Left lung (tissue), 10 donors: ENCODE data around the gene GLYATL3. TPM values are rescaled to one million over a fixed set of nuclear protein-coding genes. Genes with fewer than 3 reads are reported as not detected.

Source experiments
- ATAC-seq: fragments of 200-7000 bp; cut with Tn5 transposase; one replicate; pipeline ENCODE4 v1.9.1; 2020; ENCODE audit warnings: moderate library complexity
- DNase-seq, 4 donors: peaks; one replicate each; pipeline ENCODE4 v3.0.0-alpha.2; 2013 to 2020
- H3K27ac ChIP-seq, 2 donors: fragments of 200-600 bp; sonication (generic) in 1 of 2; one replicate each; pipeline versions ENCODE4 v1.5.0 to v1.8.0; 2020 to 2021
- H3K27me3 ChIP-seq, 2 donors: fragments of 200-600 bp; sonication (generic) in 1 of 2; one replicate each; pipeline versions ENCODE4 v1.5.0 to v1.8.0; 2020 to 2021
- H3K36me3 ChIP-seq, 2 donors: fragments of 200-600 bp; sonication (generic) in 1 of 2; one replicate each; pipeline versions ENCODE4 v1.5.0 to v1.8.0; 2020 to 2021
- H3K4me1 ChIP-seq, 2 donors: fragments of 200-600 bp; one replicate each; pipeline ENCODE4 v1.8.0; 2021
- H3K4me3 ChIP-seq, 2 donors: fragments of 200-600 bp; sonication (generic) in 1 of 2; one replicate each; pipeline versions ENCODE4 v1.5.0 to v1.8.0; 2020 to 2021; ENCODE audit warnings: mild to moderate bottlenecking in 1 of 2
- H3K9me3 ChIP-seq, 2 donors: fragments of 200-600 bp; sonication (generic) in 1 of 2; one replicate each; pipeline versions ENCODE4 v1.5.0 to v1.8.0; 2020 to 2021
- CTCF ChIP-seq, 2 donors: fragments of 200-600 bp; sonication (generic) in 1 of 2; IDR thresholded peaks; one replicate each; pipeline versions ENCODE4 v1.5.0 to v1.8.0; 2021; ENCODE audit warnings: antibody characterized with exemption in 2 of 2
- intact Hi-C, 2 donors: fragments of 100-400 bp; cut with DNase I; formaldehyde crosslinking; loops; one replicate each; pipeline versions ENCODE4 v1.11.2 to v1.14.2; 2022
- polyA plus RNA-seq, 6 donors: library from polyadenylated mRNA; unstranded; fragments of 120-200 nt; gene quantifications; one replicate each; pipeline ENCODE4 v1.2.1, GENCODE V29; 2013; ENCODE audit not compliant: insufficient read length in 6 of 6
- total RNA-seq, 2 donors: library from RNA; stranded (reverse); fragmentation: NEBNext Ultra II Directional; extraction: Animal tissue kit (Norgen Biotek cat#: 25700); gene quantifications; one replicate each; pipeline ENCODE4 v1.2.1, GENCODE V29; 2021
- donor health status: DM: no; HTN: yes; CAD: no.
- donor health status: DM: no; HTN: no; CAD: no.

Gene GLYATL3
- total and polyA plus RNA-seq, 8 donors: not detected

- no peak for ATAC-seq
- no peak for TF ChIP-seq CTCF (IDR thresholded peaks at IDR 0.05)
- DNase-seq: no peak
- Histone ChIP-seq H3K27ac (no peak overlapping the region), H3K4me3 (no peak overlapping the region), H3K36me3 (no peaks in the 10 kb centered on the region), H3K27me3 (no peaks in the 10 kb centered on the region), H3K9me3 (no peaks in the 10 kb centered on the region), H3K4me1 (no peaks in the 10 kb centered on the region)
- intact Hi-C loops: no loop called here
These were observed 15.9 kb downstream of the GLYATL3 start for GRCh38 chr6:49515485-49516146.

GRCh38 chr6:49516147-49516505 lies 16.4 kb downstream of the GLYATL3 start:
- DNase-seq (no peak), ATAC-seq (no peak)
- intact Hi-C loops: no loop called here
- Histone ChIP-seq H3K36me3 (no peaks in the 10 kb centered on the region), H3K4me1 (no peaks in the 10 kb centered on the region), H3K9me3 (no peaks in the 10 kb centered on the region), H3K27me3 (no peaks in the 10 kb centered on the region), H3K4me3 (no peak overlapping the region), H3K27ac (no peak overlapping the region)
- TF ChIP-seq CTCF (IDR thresholded peaks at IDR 0.05): no peak

- ATAC-seq (no peak), DNase-seq (no peak)
- Histone ChIP-seq H3K4me1 (no peaks in the 10 kb centered on the region), H3K27ac (no peak overlapping the region), H3K9me3 (no peaks in the 10 kb centered on the region), H3K4me3 (no peak overlapping the region), H3K36me3 (no peaks in the 10 kb centered on the region), H3K27me3 (no peaks in the 10 kb centered on the region)
- intact Hi-C loops: no loop called here
- no peak for TF ChIP-seq CTCF (IDR thresholded peaks at IDR 0.05)
These were observed 18.2 kb downstream of the GLYATL3 start for GRCh38 chr6:49517919-49518318.

- intact Hi-C loops: no loop called here
- Histone ChIP-seq H3K4me1 (no peaks in the 10 kb centered on the region), H3K27ac (no peak overlapping the region), H3K36me3 (no peaks in the 10 kb centered on the region), H3K4me3 (no peak overlapping the region), H3K27me3 (no peaks in the 10 kb centered on the region), H3K9me3 (no peaks in the 10 kb centered on the region)
- ATAC-seq (no peak), DNase-seq (no peak)
- no peak for TF ChIP-seq CTCF (IDR thresholded peaks at IDR 0.05)
These were observed 19.9 kb downstream of the GLYATL3 start for GRCh38 chr6:49519660-49520059.

GRCh38 chr6:49522710-49523593 lies 23.2 kb downstream of the GLYATL3 start:
- Histone ChIP-seq H3K4me1 (no peaks in the 10 kb centered on the region), H3K27me3 (no peaks in the 10 kb centered on the region), H3K4me3 (no peak overlapping the region), H3K36me3 (no peaks in the 10 kb centered on the region), H3K27ac (no peak overlapping the region), H3K9me3 (no peaks in the 10 kb centered on the region)
- no peak for ATAC-seq
- no peak for DNase-seq
- TF ChIP-seq CTCF (IDR thresholded peaks at IDR 0.05): no peak
- intact Hi-C loops: no loop called here
